Neural cell (in vitro differentiated cells): ENCODE results near the gene HPSE2. TPM values are rescaled to one million over a fixed set of nuclear protein-coding genes. Genes with fewer than 3 reads are reported as not detected.

Experiments
- H2AFZ ChIP-seq: fragments of 200-600, 300-800 bp; sonication (generic), shearing (Covaris generic); 2 replicates; pipeline ENCODE4 v1.6.0; 2014; ENCODE audit warnings: low read depth, mild to moderate bottlenecking, antibody characterized with exemption, low read length, moderate library complexity
- H3F3A ChIP-seq: fragments of 200-600 bp; shearing (Covaris generic); 2 replicates; pipeline ENCODE4 v1.6.1; 2016; ENCODE audit warnings: mild to moderate bottlenecking, moderate library complexity, mixed read lengths, antibody characterized with exemption, low read length; ENCODE audit not compliant: insufficient read depth, poor library complexity, severe bottlenecking
- H3K27ac ChIP-seq: fragments of 200-600, 300-800 bp; sonication (generic), shearing (Covaris generic); 2 replicates; pipeline ENCODE4 v1.5.1; 2014; ENCODE audit warnings: mild to moderate bottlenecking, low read length, moderate library complexity
- H3K27me3 ChIP-seq: fragments of 300-800, 200-600 bp; sonication (generic), shearing (Covaris generic); 2 replicates; pipeline ENCODE4 v1.6.0; 2014; ENCODE audit warnings: mild to moderate bottlenecking, low read depth, low read length, moderate library complexity; ENCODE audit not compliant: insufficient read depth
- H3K36me3 ChIP-seq: fragments of 300-800, 200-600 bp; sonication (generic), shearing (Covaris generic); 2 replicates; pipeline ENCODE4 v1.5.1; 2014; ENCODE audit warnings: mild to moderate bottlenecking, antibody characterized with exemption, low read length, moderate library complexity; ENCODE audit not compliant: insufficient read depth
- H3K4me2 ChIP-seq: fragments of 300-800, 200-600 bp; sonication (generic), shearing (Covaris generic); 2 replicates; pipeline ENCODE4 v1.6.0; 2014; ENCODE audit warnings: mild to moderate bottlenecking, low read length
- H3K4me3 ChIP-seq: fragments of 300-800, 200-600 bp; sonication (generic), shearing (Covaris generic); 2 replicates; pipeline ENCODE4 v1.5.1; 2014; ENCODE audit warnings: mild to moderate bottlenecking, low read length, moderate library complexity
- H3K79me2 ChIP-seq: fragments of 200-600 bp; shearing (Covaris generic); replicated peaks from 2 replicates; pipeline ENCODE4 v1.6.0; 2014; ENCODE audit warnings: mild to moderate bottlenecking, low read length, moderate library complexity; ENCODE audit not compliant: insufficient read depth
- H3K9ac ChIP-seq: fragments of 300-800, 200-600 bp; sonication (generic), shearing (Covaris generic); 2 replicates; pipeline ENCODE4 v1.6.1; 2016; ENCODE audit warnings: mild to moderate bottlenecking, low read length, mixed read lengths
- H3K9me2 ChIP-seq: fragments of 200-600 bp; shearing (Covaris generic); 2 replicates; pipeline ENCODE4 v1.6.1; 2016; ENCODE audit warnings: mild to moderate bottlenecking, low read length, mixed read lengths; ENCODE audit not compliant: insufficient read depth
- H3K9me3 ChIP-seq: fragments of 200-600, 300-800 bp; sonication (generic), shearing (Covaris generic); 2 replicates; pipeline ENCODE4 v1.6.1; 2016; ENCODE audit warnings: mild to moderate bottlenecking, mixed run types, low read length, moderate library complexity, mixed read lengths
- H4K20me1 ChIP-seq: fragments of 200-600 bp; shearing (Covaris generic); 2 replicates; pipeline ENCODE4 v1.6.1; 2016; ENCODE audit warnings: mild to moderate bottlenecking, mixed run types; ENCODE audit not compliant: insufficient read depth
- EP300 ChIP-seq: fragments of 450-650 bp; conservative IDR thresholded peaks from 2 replicates; pipeline ENCODE4 v1.6.1; 2014; ENCODE audit warnings: antibody characterized with exemption, mild to moderate bottlenecking, moderate library complexity; ENCODE audit not compliant: poor library complexity, severe bottlenecking
- EZH2 ChIP-seq: fragments of 200-600, 300-800 bp; shearing (Covaris generic), sonication (generic); IDR thresholded peaks from 2 replicates; pipeline ENCODE4 v1.6.1; 2014; ENCODE audit warnings: antibody characterized with exemption, low read length, borderline replicate concordance, mild to moderate bottlenecking; ENCODE audit not compliant: insufficient read depth, poor library complexity, severe bottlenecking
- MXI1 ChIP-seq: fragments of 450-650 bp; conservative IDR thresholded peaks from 2 replicates; pipeline ENCODE4 v1.6.1; 2014; ENCODE audit warnings: antibody characterized with exemption, mild to moderate bottlenecking; ENCODE audit not compliant: poor library complexity, severe bottlenecking
- POLR2AphosphoS5 ChIP-seq: IDR thresholded peaks from 2 replicates; pipeline ENCODE4 v1.6.1; 2012
- RAD21 ChIP-seq: fragments of 450-650 bp; conservative IDR thresholded peaks from 2 replicates; pipeline ENCODE4 v1.6.1; 2014; ENCODE audit warnings: antibody characterized with exemption, mild to moderate bottlenecking, moderate library complexity
- SMC3 ChIP-seq: fragments of 450-650 bp; conservative IDR thresholded peaks from 2 replicates; pipeline ENCODE4 v1.6.1; 2014; ENCODE audit warnings: antibody characterized with exemption, mild to moderate bottlenecking, moderate library complexity; ENCODE audit not compliant: poor library complexity
- TAF1 ChIP-seq: IDR thresholded peaks from 2 replicates; pipeline ENCODE4 v1.6.1; 2012; ENCODE audit warnings: low read depth
- polyA plus RNA-seq: library from polyadenylated mRNA; depleted of rRNA; stranded (reverse); fragments of >200 nt; gene quantifications from 2 replicates; pipeline ENCODE4 v1.2.3, GENCODE V29; 2014
- TF ChIP-seq, protein P1 (sequence below): fragments of 450-650 bp; IDR thresholded peaks from 2 replicates; pipeline ENCODE4 v1.5.1; 2014; ENCODE audit warnings: antibody characterized with exemption, mild to moderate bottlenecking, moderate library complexity; ENCODE audit not compliant: poor library complexity, severe bottlenecking
- TF ChIP-seq, protein P2 (sequence below): IDR thresholded peaks from 2 replicates; pipeline ENCODE4 v1.6.1; 2012; ENCODE audit warnings: borderline replicate concordance

Gene HPSE2
- polyA plus RNA-seq, 1 donor from 2014 or later = not detected

DNA sequence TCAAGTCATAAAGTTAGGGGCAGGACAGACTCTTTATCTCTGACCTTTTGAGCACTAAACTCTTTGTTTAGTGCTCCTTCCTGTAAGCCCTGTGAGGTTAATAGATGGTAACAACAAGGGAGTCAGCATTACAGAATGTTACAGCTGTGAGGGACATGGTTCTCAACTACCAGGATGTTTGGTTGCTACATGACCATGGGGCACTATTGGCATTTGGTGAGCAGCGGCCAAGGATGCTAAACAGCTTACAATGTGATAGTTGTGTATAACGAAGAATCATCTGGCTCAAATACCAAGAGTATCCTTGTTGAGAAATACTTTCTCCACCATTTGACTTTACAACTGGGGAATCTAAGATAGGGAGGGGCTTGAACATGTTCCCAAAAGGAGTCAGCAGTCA lies 753.6 kb downstream of the HPSE2 start:
- H3K4me3 ChIP-seq = no peak overlapping the region

DNA sequence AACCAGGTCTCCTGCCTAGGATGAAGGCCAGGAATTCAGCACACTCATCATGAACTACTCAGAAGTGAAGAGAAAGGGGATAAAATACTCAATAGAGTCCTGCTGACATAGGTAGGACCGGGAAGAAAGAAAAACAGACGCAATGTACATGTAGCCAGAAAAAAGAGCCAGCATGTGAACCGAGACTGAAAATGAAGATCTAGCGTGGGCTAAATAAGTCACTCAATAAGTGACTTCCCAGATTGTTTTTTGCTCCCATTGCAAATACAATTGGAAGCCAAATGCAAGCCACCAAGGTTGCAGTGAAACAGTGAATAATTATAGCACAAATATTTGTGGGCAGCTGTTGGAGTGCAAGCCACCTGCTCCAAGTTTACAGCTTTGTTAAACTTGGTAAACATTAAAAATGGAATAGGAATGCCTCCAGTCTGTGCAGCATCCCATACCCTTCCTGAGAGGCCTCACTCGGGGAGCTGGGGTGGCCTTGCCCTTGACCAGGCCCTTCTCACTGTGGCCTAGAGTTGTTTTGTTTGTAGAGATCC lies 754.2 kb downstream of the HPSE2 start:
- TF ChIP-seq SMC3 (no peak), EP300 (no peak), MXI1 (no peak), RAD21 (no peak), EZH2 (no peak), TAF1 (no peak), POLR2AphosphoS5 (no peak)
- TF ChIP-seq, protein P1, sequence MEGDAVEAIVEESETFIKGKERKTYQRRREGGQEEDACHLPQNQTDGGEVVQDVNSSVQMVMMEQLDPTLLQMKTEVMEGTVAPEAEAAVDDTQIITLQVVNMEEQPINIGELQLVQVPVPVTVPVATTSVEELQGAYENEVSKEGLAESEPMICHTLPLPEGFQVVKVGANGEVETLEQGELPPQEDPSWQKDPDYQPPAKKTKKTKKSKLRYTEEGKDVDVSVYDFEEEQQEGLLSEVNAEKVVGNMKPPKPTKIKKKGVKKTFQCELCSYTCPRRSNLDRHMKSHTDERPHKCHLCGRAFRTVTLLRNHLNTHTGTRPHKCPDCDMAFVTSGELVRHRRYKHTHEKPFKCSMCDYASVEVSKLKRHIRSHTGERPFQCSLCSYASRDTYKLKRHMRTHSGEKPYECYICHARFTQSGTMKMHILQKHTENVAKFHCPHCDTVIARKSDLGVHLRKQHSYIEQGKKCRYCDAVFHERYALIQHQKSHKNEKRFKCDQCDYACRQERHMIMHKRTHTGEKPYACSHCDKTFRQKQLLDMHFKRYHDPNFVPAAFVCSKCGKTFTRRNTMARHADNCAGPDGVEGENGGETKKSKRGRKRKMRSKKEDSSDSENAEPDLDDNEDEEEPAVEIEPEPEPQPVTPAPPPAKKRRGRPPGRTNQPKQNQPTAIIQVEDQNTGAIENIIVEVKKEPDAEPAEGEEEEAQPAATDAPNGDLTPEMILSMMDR = no peak
- TF ChIP-seq, protein P2, sequence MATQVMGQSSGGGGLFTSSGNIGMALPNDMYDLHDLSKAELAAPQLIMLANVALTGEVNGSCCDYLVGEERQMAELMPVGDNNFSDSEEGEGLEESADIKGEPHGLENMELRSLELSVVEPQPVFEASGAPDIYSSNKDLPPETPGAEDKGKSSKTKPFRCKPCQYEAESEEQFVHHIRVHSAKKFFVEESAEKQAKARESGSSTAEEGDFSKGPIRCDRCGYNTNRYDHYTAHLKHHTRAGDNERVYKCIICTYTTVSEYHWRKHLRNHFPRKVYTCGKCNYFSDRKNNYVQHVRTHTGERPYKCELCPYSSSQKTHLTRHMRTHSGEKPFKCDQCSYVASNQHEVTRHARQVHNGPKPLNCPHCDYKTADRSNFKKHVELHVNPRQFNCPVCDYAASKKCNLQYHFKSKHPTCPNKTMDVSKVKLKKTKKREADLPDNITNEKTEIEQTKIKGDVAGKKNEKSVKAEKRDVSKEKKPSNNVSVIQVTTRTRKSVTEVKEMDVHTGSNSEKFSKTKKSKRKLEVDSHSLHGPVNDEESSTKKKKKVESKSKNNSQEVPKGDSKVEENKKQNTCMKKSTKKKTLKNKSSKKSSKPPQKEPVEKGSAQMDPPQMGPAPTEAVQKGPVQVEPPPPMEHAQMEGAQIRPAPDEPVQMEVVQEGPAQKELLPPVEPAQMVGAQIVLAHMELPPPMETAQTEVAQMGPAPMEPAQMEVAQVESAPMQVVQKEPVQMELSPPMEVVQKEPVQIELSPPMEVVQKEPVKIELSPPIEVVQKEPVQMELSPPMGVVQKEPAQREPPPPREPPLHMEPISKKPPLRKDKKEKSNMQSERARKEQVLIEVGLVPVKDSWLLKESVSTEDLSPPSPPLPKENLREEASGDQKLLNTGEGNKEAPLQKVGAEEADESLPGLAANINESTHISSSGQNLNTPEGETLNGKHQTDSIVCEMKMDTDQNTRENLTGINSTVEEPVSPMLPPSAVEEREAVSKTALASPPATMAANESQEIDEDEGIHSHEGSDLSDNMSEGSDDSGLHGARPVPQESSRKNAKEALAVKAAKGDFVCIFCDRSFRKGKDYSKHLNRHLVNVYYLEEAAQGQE = no peak
- no peaks in the 10 kb centered on the region for H3K79me2 ChIP-seq
- no peak overlapping the region for H3K4me3 ChIP-seq
- no peaks in the 10 kb centered on the region for H3K9me3 ChIP-seq
- H3K9me2 ChIP-seq = no peaks in the 10 kb centered on the region
- no peak overlapping the region for H3K4me2 ChIP-seq
- no peaks in the 10 kb centered on the region for H3K36me3 ChIP-seq
- H2AFZ ChIP-seq = no peak overlapping the region
- H3K9ac ChIP-seq = no peak overlapping the region
- H3K27ac ChIP-seq = no peak overlapping the region
- no peaks in the 10 kb centered on the region for H3K27me3 ChIP-seq
- H4K20me1 ChIP-seq = no peaks in the 10 kb centered on the region
- H3F3A ChIP-seq = no peaks in the 10 kb centered on the region

More for the DNA sequence above, 753.6 kb downstream of the HPSE2 start:
- no peak overlapping the region for H2AFZ ChIP-seq
- no peak overlapping the region for H3K4me2 ChIP-seq
- H4K20me1 ChIP-seq = no peaks in the 10 kb centered on the region
- no peaks in the 10 kb centered on the region for H3K79me2 ChIP-seq
- no peak overlapping the region for H3K9ac ChIP-seq
- no peaks in the 10 kb centered on the region for H3K9me2 ChIP-seq
- no peaks in the 10 kb centered on the region for H3K27me3 ChIP-seq
- H3K27ac ChIP-seq = no peak overlapping the region
- no peaks in the 10 kb centered on the region for H3K9me3 ChIP-seq
- H3F3A ChIP-seq = no peaks in the 10 kb centered on the region
- no peaks in the 10 kb centered on the region for H3K36me3 ChIP-seq
- TF ChIP-seq EP300 = no peak
